Effector memory CD4-positive, alpha-beta T cell (primary cell): ENCODE results near the gene LRSAM1.
A peak's percentile ranks its signal among the peaks of the same experiment; 100 is the strongest.

ENCODE experiments used
- DNase-seq, 3 donors: peaks; one replicate each; pipeline ENCODE4 v3.0.0-alpha.2; 2020
- H3K27ac ChIP-seq: 2 replicates; pipeline ENCODE4 v1.7.0; 2013; ENCODE audit warnings: mild to moderate bottlenecking, low read length, moderate library complexity; ENCODE audit not compliant: insufficient read depth, poor library complexity, severe bottlenecking
- H3K27me3 ChIP-seq: replicated peaks from 2 replicates; pipeline ENCODE4 v1.7.0; 2013; ENCODE audit warnings: mild to moderate bottlenecking, low read length; ENCODE audit not compliant: insufficient read depth, control insufficient read depth, poor library complexity, severe bottlenecking
- H3K36me3 ChIP-seq: 2 replicates; pipeline ENCODE4 v1.7.0; 2013; ENCODE audit warnings: mild to moderate bottlenecking, low read length, moderate library complexity; ENCODE audit not compliant: control insufficient read depth, insufficient read depth
- H3K4me1 ChIP-seq: 2 replicates; pipeline ENCODE4 v1.7.0; 2013; ENCODE audit warnings: low read length, mild to moderate bottlenecking; ENCODE audit not compliant: control insufficient read depth, insufficient read depth, poor library complexity, severe bottlenecking
- H3K4me3 ChIP-seq: 2 replicates; pipeline ENCODE4 v1.7.0; 2013; ENCODE audit warnings: low read length, low read depth, mild to moderate bottlenecking; ENCODE audit not compliant: insufficient read depth, poor library complexity, severe bottlenecking
- H3K9me3 ChIP-seq: 2 replicates; pipeline ENCODE4 v1.7.0; 2013; ENCODE audit warnings: mild to moderate bottlenecking, low read length, moderate library complexity; ENCODE audit not compliant: control insufficient read depth

Gene LRSAM1

GRCh38 chr9:127424676-127424999 lies 26.7 kb upstream of the LRSAM1 start:
- peaks cover 7% of the 10 kb centered on the region for H3K4me1 ChIP-seq
- no peaks in the 10 kb centered on the region for H3K36me3 ChIP-seq
- H3K9me3 ChIP-seq, result no peaks in the 10 kb centered on the region
- H3K27ac ChIP-seq, result peak overlapping the region; percentile 72
- no peak for DNase-seq
- H3K27me3 ChIP-seq, result no peaks in the 10 kb centered on the region
- peak overlapping the region; percentile 96 for H3K4me3 ChIP-seq

- no peak for DNase-seq
- Histone ChIP-seq H3K36me3 (peaks cover 11% of the 10 kb centered on the region), H3K4me3 (no peak overlapping the region), H3K4me1 (peaks cover 7% of the 10 kb centered on the region), H3K27me3 (no peaks in the 10 kb centered on the region), H3K9me3 (no peaks in the 10 kb centered on the region), H3K27ac (no peak overlapping the region)
Observed at GRCh38 chr9:127426756-127427155, 24.6 kb upstream of the LRSAM1 start.

- Histone ChIP-seq H3K27ac (no peak overlapping the region), H3K27me3 (no peaks in the 10 kb centered on the region), H3K4me1 (peaks cover 7% of the 10 kb centered on the region), H3K36me3 (peaks cover 16% of the 10 kb centered on the region), H3K9me3 (no peaks in the 10 kb centered on the region), H3K4me3 (no peak overlapping the region)
- DNase-seq, result no peak
Observed at GRCh38 chr9:127428348-127428747, 23.0 kb upstream of the LRSAM1 start.

- Histone ChIP-seq H3K4me3 (no peak overlapping the region), H3K27ac (no peak overlapping the region), H3K4me1 (peaks cover under 1% of the 10 kb centered on the region), H3K36me3 (peaks cover 32% of the 10 kb centered on the region), H3K9me3 (no peaks in the 10 kb centered on the region), H3K27me3 (no peaks in the 10 kb centered on the region)
- no peak for DNase-seq
Observed at GRCh38 chr9:127430415-127430814, 20.9 kb upstream of the LRSAM1 start.

- no peaks in the 10 kb centered on the region for H3K9me3 ChIP-seq
- H3K27ac ChIP-seq, result peak overlapping the region; percentile 20
- no peaks in the 10 kb centered on the region for H3K27me3 ChIP-seq
- H3K4me1 ChIP-seq, result no peaks in the 10 kb centered on the region
- peaks cover 74% of the 10 kb centered on the region for H3K36me3 ChIP-seq
- H3K4me3 ChIP-seq, result no peak overlapping the region
- peak; percentile 24 to 39 (median 25) for DNase-seq
Observed at GRCh38 chr9:127437497-127438264, 13.6 kb upstream of the LRSAM1 start.

GRCh38 chr9:127438394-127438793 lies 12.9 kb upstream of the LRSAM1 start:
- H3K9me3 ChIP-seq, result no peaks in the 10 kb centered on the region
- no peak overlapping the region for H3K27ac ChIP-seq
- H3K36me3 ChIP-seq, result peaks cover 72% of the 10 kb centered on the region
- DNase-seq, result no peak
- H3K27me3 ChIP-seq, result no peaks in the 10 kb centered on the region
- no peak overlapping the region for H3K4me3 ChIP-seq
- no peaks in the 10 kb centered on the region for H3K4me1 ChIP-seq

- no peak overlapping the region for H3K27ac ChIP-seq
- no peaks in the 10 kb centered on the region for H3K27me3 ChIP-seq
- H3K4me1 ChIP-seq, result peaks cover 7% of the 10 kb centered on the region
- DNase-seq, result no peak
- H3K4me3 ChIP-seq, result no peak overlapping the region
- H3K36me3 ChIP-seq, result peaks cover 67% of the 10 kb centered on the region
- no peaks in the 10 kb centered on the region for H3K9me3 ChIP-seq
Observed at GRCh38 chr9:127444283-127444920, 6.9 kb upstream of the LRSAM1 start.

GRCh38 chr9:127444921-127445850 lies 6.1 kb upstream of the LRSAM1 start:
- DNase-seq, result no peak
- H3K27me3 ChIP-seq, result no peaks in the 10 kb centered on the region
- H3K36me3 ChIP-seq, result peaks cover 66% of the 10 kb centered on the region
- H3K27ac ChIP-seq, result no peak overlapping the region
- peaks cover 14% of the 10 kb centered on the region for H3K4me1 ChIP-seq
- no peaks in the 10 kb centered on the region for H3K9me3 ChIP-seq
- H3K4me3 ChIP-seq, result no peak overlapping the region

- no peak overlapping the region for H3K27ac ChIP-seq
- H3K4me1 ChIP-seq, result peaks cover 19% of the 10 kb centered on the region
- no peaks in the 10 kb centered on the region for H3K27me3 ChIP-seq
- peaks cover 58% of the 10 kb centered on the region for H3K36me3 ChIP-seq
- no peak overlapping the region for H3K4me3 ChIP-seq
- DNase-seq, result no peak
- H3K9me3 ChIP-seq, result no peaks in the 10 kb centered on the region
Observed at GRCh38 chr9:127445851-127446712, 5.2 kb upstream of the LRSAM1 start.
